NCI-H146 (cell line): ENCODE measurements around the gene PHGDH.

Experiments
- DNase-seq: peaks from one replicate; lab custom pipeline; 2025; lab: John Stamatoyannopoulos, UW

PHGDH gene

GRCh38 chr1:119711804-119712341 lies at the start of gene PHGDH:
TSS of gene PHGDH (plus strand) at chr1:119711934. CDS start at chr1:119712023, 89 bp downstream.
- DNase-seq: peak; percentile 79

- DNase-seq: no peak
Observed at GRCh38 chr1:119662034-119662437, 49.7 kb upstream of the PHGDH start.

- no peak for DNase-seq
Observed at GRCh38 chr1:119664067-119664466, 47.7 kb upstream of the PHGDH start.

- DNase-seq: no peak
Observed at GRCh38 chr1:119667173-119667572, 44.6 kb upstream of the PHGDH start.

GRCh38 chr1:119670898-119671297 lies 40.8 kb upstream of the PHGDH start:
- DNase-seq: no peak

GRCh38 chr1:119673171-119673940 lies 38.4 kb upstream of the PHGDH start:
- DNase-seq: no peak

GRCh38 chr1:119674111-119674526 lies 37.6 kb upstream of the PHGDH start:
- DNase-seq: no peak

GRCh38 chr1:119674835-119675289 lies 36.9 kb upstream of the PHGDH start:
- peak; percentile 65 for DNase-seq

GRCh38 chr1:119675349-119676345 lies 36.1 kb upstream of the PHGDH start:
- peak; percentile 70 for DNase-seq

GRCh38 chr1:119676571-119677206 lies 35.0 kb upstream of the PHGDH start:
- no peak for DNase-seq

GRCh38 chr1:119679223-119679622 lies 32.5 kb upstream of the PHGDH start:
- DNase-seq: no peak

GRCh38 chr1:119680193-119680592 lies 31.5 kb upstream of the PHGDH start:
- no peak for DNase-seq

GRCh38 chr1:119680723-119681122 lies 31.0 kb upstream of the PHGDH start:
- no peak for DNase-seq

- DNase-seq: no peak
Observed at GRCh38 chr1:119681560-119681959, 30.2 kb upstream of the PHGDH start.

- DNase-seq: no peak
Observed at GRCh38 chr1:119682141-119682540, 29.6 kb upstream of the PHGDH start.

GRCh38 chr1:119683893-119684292 lies 27.8 kb upstream of the PHGDH start:
- DNase-seq: no peak

GRCh38 chr1:119686661-119687060 lies 25.1 kb upstream of the PHGDH start:
- no peak for DNase-seq

- no peak for DNase-seq
Observed at GRCh38 chr1:119687434-119688079, 24.2 kb upstream of the PHGDH start.

- no peak for DNase-seq
Observed at GRCh38 chr1:119688810-119689209, 22.9 kb upstream of the PHGDH start.

- DNase-seq: no peak
Observed at GRCh38 chr1:119689511-119689910, 22.2 kb upstream of the PHGDH start.

GRCh38 chr1:119696863-119697262 lies 14.9 kb upstream of the PHGDH start:
- DNase-seq: peak; percentile 29
